HCT116 (cell line): ENCODE data around the gene ACAP3.

Source experiments
- CEBPB ChIP-seq: IDR thresholded peaks from 2 replicates; pipeline ENCODE4 v1.6.1; 2012; ENCODE audit warnings: low read depth
- EZH2 ChIP-seq: fragments of 200-600 bp; sonication (generic); IDR thresholded peaks from 2 replicates; pipeline ENCODE4 v1.6.1; 2017; ENCODE audit warnings: antibody characterized with exemption, mixed run types
- EZH2phosphoT487 ChIP-seq: fragments of 200-600 bp; IDR thresholded peaks from 2 replicates; pipeline ENCODE4 v1.6.1; 2018; ENCODE audit warnings: antibody characterized with exemption, borderline replicate concordance
- POLR2A ChIP-seq: IDR thresholded peaks from 2 replicates; pipeline ENCODE4 v1.7.0; 2011; ENCODE audit warnings: borderline replicate concordance; ENCODE audit not compliant: insufficient read depth, insufficient read length; ENCODE audit errors: extremely low read depth
- POLR2AphosphoS5 ChIP-seq: IDR thresholded peaks from 2 replicates; pipeline ENCODE4 v1.6.1; 2011; ENCODE audit warnings: mild to moderate bottlenecking, low read depth, low read length, moderate library complexity
- ZNF274 ChIP-seq: fragments of 200-500 bp; sonication (Bioruptor generic); IDR thresholded peaks from 2 replicates; pipeline ENCODE4 v1.6.1; 2014; ENCODE audit warnings: mild to moderate bottlenecking, low read depth, low read length, inconsistent platforms
- TF ChIP-seq, protein P1 (sequence below), 3 experiments: fragments of 200-600 bp in 1 of 3; sonication (generic) in 1 of 3; IDR thresholded peaks in 2 of 3; conservative IDR thresholded peaks in 1 of 3; 2 replicates each; pipeline ENCODE4 v1.5.1; 2012 to 2017; ENCODE audit warnings: low read depth in 2 of 3, low read length in 2 of 3, antibody characterized with exemption in 1 of 3, borderline replicate concordance in 1 of 3, control low read depth in 1 of 3, mild to moderate bottlenecking in 1 of 3, mixed read lengths in 1 of 3, mixed run types in 1 of 3, moderate library complexity in 1 of 3; ENCODE audit not compliant: insufficient read depth in 1 of 3

DNA sequence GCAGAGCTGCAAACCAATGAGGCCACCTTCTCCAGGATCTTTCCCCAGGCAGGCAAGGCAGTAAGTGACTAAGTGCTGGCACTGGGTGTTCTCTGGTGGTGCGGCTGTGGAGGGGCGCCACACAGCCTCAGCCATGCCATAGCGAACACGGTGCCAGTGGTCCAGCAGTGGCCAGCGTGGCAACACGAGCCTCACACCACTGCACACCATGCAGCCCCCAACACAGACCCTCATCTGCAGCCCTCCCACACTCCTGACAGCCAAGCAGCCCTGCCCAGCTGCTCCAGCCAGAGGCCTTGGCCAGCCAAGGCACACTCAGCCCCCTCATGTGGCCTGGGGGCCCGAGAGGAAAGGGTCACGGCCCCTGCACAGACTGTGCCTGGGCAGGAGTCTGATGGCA, 13.7 kb upstream of the ACAP3 start:
- TF ChIP-seq EZH2 (no peak), POLR2AphosphoS5 (no peak), CEBPB (no peak), EZH2phosphoT487 (no peak), ZNF274 (no peak), POLR2A (no peak)
- TF ChIP-seq, protein P1, sequence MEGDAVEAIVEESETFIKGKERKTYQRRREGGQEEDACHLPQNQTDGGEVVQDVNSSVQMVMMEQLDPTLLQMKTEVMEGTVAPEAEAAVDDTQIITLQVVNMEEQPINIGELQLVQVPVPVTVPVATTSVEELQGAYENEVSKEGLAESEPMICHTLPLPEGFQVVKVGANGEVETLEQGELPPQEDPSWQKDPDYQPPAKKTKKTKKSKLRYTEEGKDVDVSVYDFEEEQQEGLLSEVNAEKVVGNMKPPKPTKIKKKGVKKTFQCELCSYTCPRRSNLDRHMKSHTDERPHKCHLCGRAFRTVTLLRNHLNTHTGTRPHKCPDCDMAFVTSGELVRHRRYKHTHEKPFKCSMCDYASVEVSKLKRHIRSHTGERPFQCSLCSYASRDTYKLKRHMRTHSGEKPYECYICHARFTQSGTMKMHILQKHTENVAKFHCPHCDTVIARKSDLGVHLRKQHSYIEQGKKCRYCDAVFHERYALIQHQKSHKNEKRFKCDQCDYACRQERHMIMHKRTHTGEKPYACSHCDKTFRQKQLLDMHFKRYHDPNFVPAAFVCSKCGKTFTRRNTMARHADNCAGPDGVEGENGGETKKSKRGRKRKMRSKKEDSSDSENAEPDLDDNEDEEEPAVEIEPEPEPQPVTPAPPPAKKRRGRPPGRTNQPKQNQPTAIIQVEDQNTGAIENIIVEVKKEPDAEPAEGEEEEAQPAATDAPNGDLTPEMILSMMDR (IDR thresholded peaks at IDR 0.05 in 2 of 3, conservative IDR thresholded peaks at IDR 0.05 in 1 of 3; ENCODE audit: borderline replicate concordance in 1 of 3, insufficient read depth in 1 of 3, low read depth in 2 of 3, low read length in 2 of 3), result no peak
